Trophoblast cell (in vitro differentiated cells and primary cell): ENCODE measurements around the gene GTSE1.
A peak's percentile ranks its signal among the peaks of the same experiment; 100 is the strongest.

ENCODE experiments used
- DNase-seq, 2 donors: peaks; one replicate each; pipeline ENCODE4 v3.0.0-alpha.2; 2016
- H2AFZ ChIP-seq: 2 replicates; pipeline ENCODE4 v1.6.1; 2013; ENCODE audit warnings: low read length, moderate library complexity, mild to moderate bottlenecking; ENCODE audit not compliant: insufficient read depth, poor library complexity
- H2AK5ac ChIP-seq: 2 replicates; pipeline ENCODE4 v1.6.1; 2013; ENCODE audit warnings: mild to moderate bottlenecking, low read length
- H2BK120ac ChIP-seq: 2 replicates; pipeline ENCODE4 v1.6.1; 2013; ENCODE audit warnings: low read length, mild to moderate bottlenecking, moderate library complexity; ENCODE audit not compliant: insufficient read depth, poor library complexity
- H2BK12ac ChIP-seq: 2 replicates; pipeline ENCODE4 v1.6.1; 2013; ENCODE audit warnings: mild to moderate bottlenecking, low read length, moderate library complexity
- H2BK5ac ChIP-seq: 2 replicates; pipeline ENCODE4 v1.6.1; 2013; ENCODE audit warnings: low read length, low read depth, moderate library complexity, mild to moderate bottlenecking; ENCODE audit not compliant: poor library complexity
- H3K14ac ChIP-seq: 2 replicates; pipeline ENCODE4 v1.6.1; 2013; ENCODE audit warnings: mild to moderate bottlenecking, low read length
- H3K18ac ChIP-seq: 2 replicates; pipeline ENCODE4 v1.6.1; 2013; ENCODE audit warnings: mild to moderate bottlenecking, low read length
- H3K23ac ChIP-seq: 2 replicates; pipeline ENCODE4 v1.6.1; 2013; ENCODE audit warnings: low read length
- H3K27ac ChIP-seq: 2 replicates; pipeline ENCODE4 v1.5.1; 2013; ENCODE audit warnings: low read depth, mild to moderate bottlenecking, inconsistent platforms, low read length, moderate library complexity
- H3K27me3 ChIP-seq: 2 replicates; pipeline ENCODE4 v1.6.1; 2013; ENCODE audit warnings: inconsistent platforms, mild to moderate bottlenecking, low read length, moderate library complexity; ENCODE audit not compliant: insufficient read depth
- H3K36me3 ChIP-seq, 2 experiments: 1 replicate in 1 of 2; 2 replicates in 1 of 2; pipeline ENCODE4 v1.6.1; 2013; ENCODE audit warnings: low read length in 2 of 2, mild to moderate bottlenecking in 2 of 2, moderate library complexity in 1 of 2; ENCODE audit not compliant: insufficient read depth in 2 of 2, control insufficient read depth in 1 of 2
- H3K4ac ChIP-seq: 2 replicates; pipeline ENCODE4 v1.6.1; 2013; ENCODE audit warnings: low read depth, mild to moderate bottlenecking, low read length, moderate library complexity
- H3K4me1 ChIP-seq, 2 experiments: 1 replicate in 1 of 2; 2 replicates in 1 of 2; pipeline ENCODE4 v1.6.1; 2013; ENCODE audit warnings: low read length in 2 of 2, mild to moderate bottlenecking in 2 of 2, moderate library complexity in 1 of 2; ENCODE audit not compliant: insufficient read depth in 2 of 2, control insufficient read depth in 1 of 2
- H3K4me2 ChIP-seq: 2 replicates; pipeline ENCODE4 v1.6.1; 2013; ENCODE audit warnings: inconsistent platforms, mild to moderate bottlenecking, low read length, moderate library complexity
- H3K4me3 ChIP-seq: 2 replicates; pipeline ENCODE4 v1.5.1; 2013; ENCODE audit warnings: mild to moderate bottlenecking, low read depth, low read length, inconsistent platforms
- H3K79me1 ChIP-seq: one replicate; pipeline ENCODE4 v1.6.1; 2013; ENCODE audit warnings: low read length
- H3K79me2 ChIP-seq: 2 replicates; pipeline ENCODE4 v1.6.1; 2013; ENCODE audit warnings: low read length, mild to moderate bottlenecking; ENCODE audit not compliant: control insufficient read depth, insufficient read depth, poor library complexity
- H3K9ac ChIP-seq: 2 replicates; pipeline ENCODE4 v1.6.1; 2013; ENCODE audit warnings: mild to moderate bottlenecking, low read length
- H3K9me3 ChIP-seq: 2 replicates; pipeline ENCODE4 v1.6.1; 2013; ENCODE audit warnings: low read depth, mild to moderate bottlenecking, control low read depth, inconsistent platforms, low read length; ENCODE audit not compliant: insufficient read depth
- H4K12ac ChIP-seq: 2 replicates; pipeline ENCODE4 v1.6.1; 2013; ENCODE audit warnings: low read depth, mild to moderate bottlenecking, low read length, moderate library complexity
- H4K8ac ChIP-seq: 2 replicates; pipeline ENCODE4 v1.6.1; 2013; ENCODE audit warnings: low read depth, mild to moderate bottlenecking, low read length, moderate library complexity
- H4K91ac ChIP-seq: one replicate; pipeline ENCODE4 v1.6.1; 2013; ENCODE audit warnings: low read depth, mild to moderate bottlenecking, low read length, moderate library complexity
- WGBS: extraction: QIAGEN DNeasy Blood & Tissue Kit; methylation state at CpG from one replicate; pipeline ENCODE4 v1.1.7; 2013; ENCODE audit warnings: missing lambda C conversion rate; ENCODE audit not compliant: insufficient read length, insufficient coverage; ENCODE audit errors: extremely low coverage; 5-methylcytosine and 5-hydroxymethylcytosine counted together

Gene GTSE1

GRCh38 chr22:46353483-46354105 lies 56.9 kb downstream of the GTSE1 start:
- no CpG with 5 or more reads among the region's 8 CpGs for WGBS
- Histone ChIP-seq H2AFZ (no peak overlapping the region), H3K36me3 (peaks cover 83 to 88% of the 10 kb centered on the region in 2 experiments), H3K14ac (no peak overlapping the region), H3K9ac (no peak overlapping the region), H3K9me3 (peaks cover 2% of the 10 kb centered on the region), H3K79me1 (no peaks in the 10 kb centered on the region), H2BK120ac (no peak overlapping the region), H3K27ac (no peak overlapping the region), H4K12ac (no peak overlapping the region), H3K4me3 (no peak overlapping the region), H3K27me3 (no peaks in the 10 kb centered on the region), H3K23ac (no peak overlapping the region), H2AK5ac (no peak overlapping the region), H3K79me2 (no peaks in the 10 kb centered on the region), H3K4me1 (no peaks in the 10 kb centered on the region), H2BK5ac (no peak overlapping the region), H3K4me2 (no peak overlapping the region), H4K91ac (no peak overlapping the region), H4K8ac (no peak overlapping the region), H3K18ac (no peak overlapping the region), H3K4ac (no peak overlapping the region), H2BK12ac (no peak overlapping the region)
- DNase-seq = no peak

- no peak overlapping the region for H3K27ac ChIP-seq
- no peak overlapping the region for H3K4me3 ChIP-seq
- no peak overlapping the region for H2AK5ac ChIP-seq
- no peak overlapping the region for H4K8ac ChIP-seq
- H3K4ac ChIP-seq = no peak overlapping the region
- H3K9me3 ChIP-seq = peaks cover 2% of the 10 kb centered on the region
- no peak overlapping the region for H4K12ac ChIP-seq
- peaks cover 84 to 92% of the 10 kb centered on the region in 2 experiments for H3K36me3 ChIP-seq
- H4K91ac ChIP-seq = no peak overlapping the region
- no peak overlapping the region for H3K9ac ChIP-seq
- H3K18ac ChIP-seq = no peak overlapping the region
- no peak overlapping the region for H2BK5ac ChIP-seq
- no peak overlapping the region for H2AFZ ChIP-seq
- no peak overlapping the region for H2BK120ac ChIP-seq
- WGBS = no CpG with 5 or more reads among the region's 21 CpGs
- no peak overlapping the region for H3K14ac ChIP-seq
- H3K4me2 ChIP-seq = no peak overlapping the region
- no peaks in the 10 kb centered on the region for H3K79me1 ChIP-seq
- H2BK12ac ChIP-seq = no peak overlapping the region
- H3K79me2 ChIP-seq = no peaks in the 10 kb centered on the region
- no peaks in the 10 kb centered on the region for H3K27me3 ChIP-seq
- H3K23ac ChIP-seq = no peak overlapping the region
- H3K4me1 ChIP-seq = no peaks in the 10 kb centered on the region
- no peak for DNase-seq
Measured at GRCh38 chr22:46354176-46354992, 57.7 kb downstream of the GTSE1 start.

- no peak overlapping the region for H2BK120ac ChIP-seq
Measured at GRCh38 chr22:46354993-46355305, 58.3 kb downstream of the GTSE1 start.

GRCh38 chr22:46355369-46355995 lies 58.8 kb downstream of the GTSE1 start:
- Histone ChIP-seq H2BK5ac (no peak overlapping the region), H3K9me3 (peaks cover 2% of the 10 kb centered on the region), H3K27ac (no peak overlapping the region), H3K4me3 (no peak overlapping the region), H2BK120ac (no peak overlapping the region), H3K23ac (no peak overlapping the region), H2AK5ac (no peak overlapping the region), H3K4me1 (no peaks in the 10 kb centered on the region), H3K18ac (no peak overlapping the region), H3K4me2 (no peak overlapping the region), H2AFZ (no peak overlapping the region), H3K79me1 (no peaks in the 10 kb centered on the region), H3K4ac (no peak overlapping the region), H3K27me3 (no peaks in the 10 kb centered on the region), H4K12ac (no peak overlapping the region), H3K79me2 (no peaks in the 10 kb centered on the region), H4K91ac (no peak overlapping the region), H3K9ac (no peak overlapping the region), H2BK12ac (no peak overlapping the region), H4K8ac (no peak overlapping the region), H3K36me3 (peaks cover 79 to 90% of the 10 kb centered on the region in 2 experiments), H3K14ac (no peak overlapping the region)
- WGBS = no CpG with 5 or more reads among the region's 22 CpGs
- peak; percentile 64 to 81 for DNase-seq

More at GRCh38 chr22:46354993-46355305, 58.3 kb downstream of the GTSE1 start:
- Histone ChIP-seq H3K14ac (no peak overlapping the region), H3K4ac (no peak overlapping the region), H3K4me2 (no peak overlapping the region), H3K23ac (no peak overlapping the region), H2BK12ac (no peak overlapping the region), H4K8ac (no peak overlapping the region), H3K9ac (no peak overlapping the region), H3K18ac (no peak overlapping the region), H3K4me3 (no peak overlapping the region), H3K27me3 (no peaks in the 10 kb centered on the region), H3K36me3 (peaks cover 83 to 91% of the 10 kb centered on the region in 2 experiments), H2AK5ac (no peak overlapping the region), H2BK5ac (no peak overlapping the region), H4K12ac (no peak overlapping the region), H4K91ac (no peak overlapping the region), H3K4me1 (no peaks in the 10 kb centered on the region), H3K27ac (no peak overlapping the region), H3K9me3 (peaks cover 2% of the 10 kb centered on the region), H2AFZ (no peak overlapping the region), H3K79me2 (no peaks in the 10 kb centered on the region), H3K79me1 (no peaks in the 10 kb centered on the region)
- no peak for DNase-seq
- no CpG with 5 or more reads among the region's 7 CpGs for WGBS
